Measurements from ENCODE around the gene LRCOL1.

DNA sequence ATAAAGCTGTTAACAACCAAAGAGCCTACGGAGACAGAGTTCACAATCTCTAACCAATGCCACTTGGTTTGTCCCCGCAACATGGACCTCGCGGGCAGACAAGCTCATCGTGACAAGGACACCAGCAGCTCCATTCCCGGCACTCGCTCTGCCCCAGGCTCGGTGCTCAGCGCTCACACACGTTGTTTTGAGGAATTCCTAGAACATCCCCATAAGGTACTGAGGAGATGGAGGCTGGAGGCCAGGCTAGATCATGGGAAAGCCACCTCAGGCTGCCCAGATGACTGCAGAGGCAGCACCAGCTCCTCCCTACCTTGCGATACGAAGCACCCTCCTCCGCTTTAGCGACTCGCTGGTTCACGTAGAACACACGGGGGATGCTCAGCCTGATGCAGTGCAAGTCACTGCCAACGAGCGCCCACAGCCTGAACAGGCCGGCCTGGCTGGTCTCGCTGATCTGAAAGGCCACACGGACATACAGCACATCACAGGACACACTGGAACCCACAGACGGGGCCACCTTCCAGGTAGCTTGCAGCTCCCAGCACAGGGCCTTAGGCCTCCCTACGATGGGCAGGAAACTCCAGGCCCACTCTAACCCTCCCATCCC lies 38.3 kb upstream of the LRCOL1 start:
- TF ChIP-seq, protein P1, sequence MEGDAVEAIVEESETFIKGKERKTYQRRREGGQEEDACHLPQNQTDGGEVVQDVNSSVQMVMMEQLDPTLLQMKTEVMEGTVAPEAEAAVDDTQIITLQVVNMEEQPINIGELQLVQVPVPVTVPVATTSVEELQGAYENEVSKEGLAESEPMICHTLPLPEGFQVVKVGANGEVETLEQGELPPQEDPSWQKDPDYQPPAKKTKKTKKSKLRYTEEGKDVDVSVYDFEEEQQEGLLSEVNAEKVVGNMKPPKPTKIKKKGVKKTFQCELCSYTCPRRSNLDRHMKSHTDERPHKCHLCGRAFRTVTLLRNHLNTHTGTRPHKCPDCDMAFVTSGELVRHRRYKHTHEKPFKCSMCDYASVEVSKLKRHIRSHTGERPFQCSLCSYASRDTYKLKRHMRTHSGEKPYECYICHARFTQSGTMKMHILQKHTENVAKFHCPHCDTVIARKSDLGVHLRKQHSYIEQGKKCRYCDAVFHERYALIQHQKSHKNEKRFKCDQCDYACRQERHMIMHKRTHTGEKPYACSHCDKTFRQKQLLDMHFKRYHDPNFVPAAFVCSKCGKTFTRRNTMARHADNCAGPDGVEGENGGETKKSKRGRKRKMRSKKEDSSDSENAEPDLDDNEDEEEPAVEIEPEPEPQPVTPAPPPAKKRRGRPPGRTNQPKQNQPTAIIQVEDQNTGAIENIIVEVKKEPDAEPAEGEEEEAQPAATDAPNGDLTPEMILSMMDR (IDR thresholded peaks at IDR 0.05), result no peak
- TF ChIP-seq POLR2A (IDR thresholded peaks at IDR 0.05) (no peak), EP300 (IDR thresholded peaks at IDR 0.05) (no peak)
